ENCODE data around the gene RCAN1.

DNA sequence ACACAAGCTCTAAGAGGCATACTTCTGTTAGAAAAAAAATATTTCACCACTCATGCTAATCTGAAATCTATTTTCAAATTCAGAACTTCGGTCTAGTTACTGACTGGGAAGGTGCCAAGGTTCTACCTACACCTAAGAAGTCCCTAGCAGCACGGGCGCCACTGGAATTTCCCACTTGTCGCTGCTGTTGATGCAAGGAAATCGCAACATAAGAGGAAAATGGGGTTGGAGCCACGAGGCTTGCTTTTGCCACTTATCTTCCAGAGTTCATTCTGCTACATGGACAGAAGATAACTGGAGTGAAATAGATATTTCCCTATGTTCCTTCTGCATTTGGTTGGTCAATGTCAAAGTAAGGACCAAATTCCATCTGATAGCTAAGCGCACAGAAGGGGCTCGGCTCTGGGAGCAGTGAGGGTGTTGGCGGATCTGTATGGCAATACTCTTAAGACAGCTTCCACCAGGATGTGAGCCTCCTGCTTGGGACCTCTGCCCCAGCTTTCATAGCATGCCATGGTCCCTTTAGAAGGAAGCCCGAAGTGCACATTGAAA lies 47.2 kb downstream of the RCAN1 start:
- TF ChIP-seq, protein P1, sequence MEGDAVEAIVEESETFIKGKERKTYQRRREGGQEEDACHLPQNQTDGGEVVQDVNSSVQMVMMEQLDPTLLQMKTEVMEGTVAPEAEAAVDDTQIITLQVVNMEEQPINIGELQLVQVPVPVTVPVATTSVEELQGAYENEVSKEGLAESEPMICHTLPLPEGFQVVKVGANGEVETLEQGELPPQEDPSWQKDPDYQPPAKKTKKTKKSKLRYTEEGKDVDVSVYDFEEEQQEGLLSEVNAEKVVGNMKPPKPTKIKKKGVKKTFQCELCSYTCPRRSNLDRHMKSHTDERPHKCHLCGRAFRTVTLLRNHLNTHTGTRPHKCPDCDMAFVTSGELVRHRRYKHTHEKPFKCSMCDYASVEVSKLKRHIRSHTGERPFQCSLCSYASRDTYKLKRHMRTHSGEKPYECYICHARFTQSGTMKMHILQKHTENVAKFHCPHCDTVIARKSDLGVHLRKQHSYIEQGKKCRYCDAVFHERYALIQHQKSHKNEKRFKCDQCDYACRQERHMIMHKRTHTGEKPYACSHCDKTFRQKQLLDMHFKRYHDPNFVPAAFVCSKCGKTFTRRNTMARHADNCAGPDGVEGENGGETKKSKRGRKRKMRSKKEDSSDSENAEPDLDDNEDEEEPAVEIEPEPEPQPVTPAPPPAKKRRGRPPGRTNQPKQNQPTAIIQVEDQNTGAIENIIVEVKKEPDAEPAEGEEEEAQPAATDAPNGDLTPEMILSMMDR (optimal IDR thresholded peaks at IDR 0.05 in 1 of 3, IDR thresholded peaks at IDR 0.05 in 1 of 3, conservative IDR thresholded peaks at IDR 0.05 in 1 of 3; ENCODE audit: extremely low read depth in 1 of 3, insufficient read depth in 2 of 3, low read length in 3 of 3): no peak
- no peak for TF ChIP-seq EZH2 (IDR thresholded peaks at IDR 0.05; ENCODE audit: low read length)
